NCI-H1092 (cell line): Measurements from ENCODE around the gene PARP14.
"Not testable (repeated sequence)": the region's sequence is repeated elsewhere in the genome, so short reads cannot be mapped to it uniquely, and the experiment has no call there.

Experiments used
- DNase-seq: peaks from one replicate; lab custom pipeline; 2025; lab: John Stamatoyannopoulos, UW

The PARP14 gene

DNA sequence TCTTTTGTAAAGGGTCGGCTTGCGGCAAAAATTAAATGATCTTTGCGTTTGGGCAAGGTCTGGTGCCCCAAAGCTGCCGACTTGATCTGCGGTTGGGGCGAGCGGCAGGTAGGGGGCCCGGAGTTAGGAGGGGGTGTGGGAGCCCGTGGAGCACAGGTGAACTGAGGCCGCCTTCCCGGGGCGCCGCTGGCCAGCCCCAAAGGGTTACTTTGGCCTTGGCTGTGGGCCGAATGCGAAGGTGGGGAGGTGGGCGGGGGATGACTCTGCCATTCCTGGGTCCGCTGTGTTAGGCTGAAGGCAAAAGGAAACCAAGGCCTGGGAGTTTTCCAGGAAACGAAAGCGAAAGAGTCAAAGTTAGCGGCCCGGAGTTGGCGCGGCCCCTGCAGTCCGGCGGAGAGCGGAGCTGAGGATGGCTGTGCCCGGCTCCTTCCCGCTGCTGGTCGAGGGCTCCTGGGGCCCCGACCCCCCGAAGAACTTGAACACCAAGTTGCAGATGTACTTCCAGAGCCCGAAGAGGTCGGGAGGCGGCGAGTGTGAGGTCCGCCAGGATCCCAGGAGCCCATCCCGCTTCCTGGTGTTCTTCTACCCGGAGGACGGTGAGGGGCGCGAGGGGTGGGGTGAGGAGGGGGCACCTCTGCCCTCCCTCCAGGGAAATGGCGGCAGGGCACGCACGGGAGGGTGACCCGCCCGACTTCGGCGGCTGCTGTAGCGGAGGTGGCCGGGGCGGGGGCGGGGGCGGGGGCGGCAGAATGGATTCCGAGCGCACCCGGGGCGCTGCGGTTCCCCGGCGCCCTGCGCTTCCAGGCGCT lies at the start of gene PARP14:
Gene PARP14 (plus strand): TSS at position 365 of the 809 bp plus-strand sequence. CDS start 45 bp downstream, at position 410.
- no peak for DNase-seq

DNA sequence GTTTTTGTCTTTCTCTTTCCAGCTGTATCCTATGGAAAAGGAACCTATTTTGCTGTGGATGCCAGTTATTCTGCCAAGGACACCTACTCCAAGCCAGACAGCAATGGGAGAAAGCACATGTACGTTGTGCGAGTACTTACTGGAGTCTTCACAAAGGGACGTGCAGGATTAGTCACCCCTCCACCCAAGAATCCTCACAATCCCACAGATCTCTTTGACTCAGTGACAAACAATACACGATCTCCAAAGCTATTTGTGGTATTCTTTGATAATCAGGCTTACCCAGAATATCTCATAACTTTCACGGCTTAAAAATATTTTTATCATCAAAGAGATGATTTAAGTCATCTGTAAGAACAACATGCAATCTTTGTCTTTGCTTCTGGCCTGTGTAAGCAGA lies 44.9 kb upstream of the PARP14 start:
- DNase-seq: no peak

DNA sequence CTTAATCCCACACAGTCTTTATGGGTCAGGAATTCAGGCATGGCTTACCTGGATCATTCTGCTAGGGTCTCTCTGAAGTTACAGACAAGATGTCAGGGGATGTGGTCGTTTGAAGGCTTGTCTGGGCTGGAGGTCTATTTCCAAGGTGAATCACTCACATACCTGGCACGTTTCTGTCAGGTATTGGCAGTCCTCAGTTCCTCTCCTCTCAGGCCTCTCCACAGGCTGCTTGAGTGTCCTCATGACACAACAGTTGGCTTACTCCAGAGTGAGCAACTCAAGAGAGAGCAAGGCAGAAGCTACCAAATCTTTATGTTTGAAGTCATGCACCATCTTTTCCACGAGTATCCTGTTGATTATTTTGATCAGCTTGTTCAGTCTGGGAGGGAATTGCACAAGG lies 43.9 kb upstream of the PARP14 start:
- DNase-seq: no peak

GRCh38 chr3:122640437-122640999 lies 40.1 kb upstream of the PARP14 start:
- DNase-seq: no peak

GRCh38 chr3:122642935-122643334 lies 37.7 kb upstream of the PARP14 start:
- no peak for DNase-seq

- DNase-seq: no peak
Observed at GRCh38 chr3:122646146-122646988, 34.3 kb upstream of the PARP14 start.

- DNase-seq: not testable (repeated sequence)
Observed at GRCh38 chr3:122651233-122651907, 29.3 kb upstream of the PARP14 start.

GRCh38 chr3:122651962-122652361 lies 28.7 kb upstream of the PARP14 start:
- DNase-seq: not testable (repeated sequence)

DNA sequence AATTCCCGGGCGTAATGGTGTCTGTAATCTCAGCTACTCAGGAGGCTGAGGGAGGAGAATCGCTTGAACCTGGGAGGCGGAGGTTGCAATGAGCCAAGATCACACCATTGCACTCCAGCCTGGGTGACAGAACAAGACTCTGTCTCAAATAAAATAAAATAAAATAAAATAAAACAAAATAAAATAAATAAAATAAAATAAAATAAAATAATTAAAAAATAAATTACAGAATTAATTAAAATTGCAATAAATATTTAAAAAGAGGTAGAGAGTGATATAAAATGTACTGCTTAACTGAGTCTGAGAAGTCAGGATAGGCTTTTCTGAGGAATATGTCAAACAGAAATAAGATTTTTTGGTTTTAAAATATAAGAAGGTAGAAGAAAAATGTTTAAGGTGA lies 22.3 kb upstream of the PARP14 start:
- DNase-seq: not testable (repeated sequence)

DNA sequence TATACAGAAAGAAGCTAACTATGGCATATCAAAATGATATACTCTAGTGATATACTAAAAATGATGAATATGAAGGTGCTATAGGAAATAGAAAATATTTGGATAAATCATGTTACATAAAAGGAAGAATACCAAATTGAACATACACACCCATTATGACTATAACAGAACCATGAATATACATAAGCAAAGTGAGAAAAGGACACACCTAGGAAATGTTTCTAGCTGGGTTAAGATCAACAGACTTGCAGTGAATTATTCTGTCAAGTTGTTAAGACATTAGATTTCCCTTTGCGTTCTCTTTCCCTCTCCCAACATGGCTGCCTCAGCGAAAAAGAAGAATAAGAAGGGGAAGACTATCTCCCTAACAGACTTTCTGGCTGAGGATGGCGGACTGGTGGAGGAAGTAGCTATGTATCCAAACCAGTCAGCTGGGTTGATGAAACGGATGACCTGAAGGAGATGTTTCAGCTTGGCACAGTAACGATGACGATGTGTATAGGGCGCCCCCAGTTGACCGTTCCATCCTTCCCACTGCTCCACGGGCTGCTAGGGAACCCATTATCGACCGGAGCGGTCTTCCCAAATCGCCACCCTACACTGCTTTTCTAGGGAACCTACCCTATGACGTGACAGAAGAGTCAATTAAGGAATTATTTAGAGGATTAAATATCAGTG lies 20.2 kb upstream of the PARP14 start:
- DNase-seq: no peak

DNA sequence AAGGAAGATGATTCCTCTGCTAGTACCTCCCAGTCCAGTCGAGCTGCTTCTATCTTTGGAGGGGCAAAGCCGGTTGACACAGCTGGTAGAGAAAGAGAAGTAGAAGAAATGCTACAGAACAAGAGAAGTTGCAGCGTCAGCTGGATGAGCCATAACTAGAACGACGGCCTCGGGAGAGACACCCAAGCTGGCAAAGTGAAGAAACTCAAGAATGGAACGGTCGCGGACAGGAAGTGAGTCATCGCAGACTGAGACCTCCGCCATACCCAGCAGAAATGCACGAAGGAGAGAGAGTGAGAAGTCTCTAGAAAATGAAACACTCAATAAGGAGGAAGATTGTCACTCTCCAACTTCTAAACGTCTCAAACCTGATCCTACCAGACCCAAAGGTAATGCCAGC lies 19.0 kb upstream of the PARP14 start:
- DNase-seq: no peak

DNA sequence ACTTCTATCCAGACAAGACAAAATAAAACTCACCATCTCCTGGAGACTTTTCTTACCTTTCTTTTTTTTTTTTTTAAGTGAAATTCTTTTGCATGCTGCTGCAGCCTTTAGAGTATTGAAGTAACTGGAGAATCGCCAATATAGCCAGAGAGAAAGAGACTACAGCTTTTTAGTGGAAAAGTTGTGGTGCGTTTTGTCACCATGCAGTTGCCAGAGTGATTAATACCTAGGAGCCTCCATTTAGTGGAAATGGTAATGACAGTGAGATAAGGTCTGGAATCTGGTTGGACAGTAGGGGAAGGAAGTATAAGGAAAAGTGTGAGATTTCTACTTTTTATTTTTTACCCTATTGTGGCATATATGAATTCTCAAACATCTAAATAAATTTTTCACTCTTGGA lies 18.1 kb upstream of the PARP14 start:
- no peak for DNase-seq

GRCh38 chr3:122665226-122665786 lies 15.3 kb upstream of the PARP14 start:
- no peak for DNase-seq

DNA sequence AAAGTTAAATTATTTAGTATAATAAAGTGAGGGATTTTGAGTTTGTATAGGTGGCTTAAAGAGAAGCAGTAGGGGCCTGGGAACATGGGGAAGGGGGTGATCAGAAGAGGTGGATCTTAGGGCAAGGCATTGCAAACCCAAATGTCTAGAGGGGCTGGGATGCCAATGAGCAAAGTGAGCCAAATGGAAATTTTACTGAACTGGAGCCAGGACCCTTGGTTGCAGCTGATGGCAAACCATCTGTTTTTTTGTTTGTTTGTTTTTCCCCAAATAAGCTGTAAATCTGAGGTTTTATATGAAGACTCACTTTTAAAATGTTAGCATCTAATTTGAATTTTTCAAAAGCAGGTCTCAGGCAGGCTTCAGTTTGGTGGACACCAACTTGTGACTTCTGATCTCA lies 14.8 kb upstream of the PARP14 start:
- no peak for DNase-seq

DNA sequence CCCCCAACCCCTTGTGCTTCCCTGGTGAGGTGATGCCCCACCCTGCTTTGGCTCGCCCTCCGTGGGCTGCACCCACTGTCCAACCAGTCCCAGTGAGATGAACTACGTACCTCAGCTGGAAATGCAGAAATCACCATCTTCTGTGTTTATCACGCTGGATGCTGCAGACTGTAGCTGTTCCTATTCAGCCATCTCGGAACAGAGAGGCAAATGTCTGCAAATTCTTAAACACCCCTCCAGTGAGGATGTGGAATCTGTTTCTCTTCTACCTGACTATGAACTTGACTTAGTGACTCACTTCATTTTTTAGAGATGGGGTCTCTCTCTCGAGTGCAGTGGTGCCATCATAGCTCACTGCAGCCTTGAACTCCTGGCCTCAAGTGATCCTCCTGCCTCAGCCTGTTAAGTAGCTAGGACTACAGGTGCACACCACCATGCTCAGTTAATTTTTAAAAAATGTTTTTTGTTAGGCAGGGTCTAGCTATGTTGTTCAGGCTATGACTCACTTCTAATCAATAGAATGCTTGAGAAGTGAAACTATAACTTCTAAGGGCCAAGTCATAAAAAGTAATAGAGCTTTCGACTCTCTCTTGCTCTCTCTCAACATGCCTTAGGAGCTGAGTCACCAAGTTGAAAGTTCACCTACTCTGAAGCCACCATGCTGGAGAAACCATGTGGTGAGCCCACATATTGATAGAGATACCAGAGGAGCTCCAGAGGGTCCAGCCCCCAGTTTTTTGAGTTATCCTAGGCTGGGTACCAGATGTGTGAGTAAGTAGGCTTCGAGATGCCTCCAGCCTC lies 11.5 kb upstream of the PARP14 start:
- no peak for DNase-seq

DNA sequence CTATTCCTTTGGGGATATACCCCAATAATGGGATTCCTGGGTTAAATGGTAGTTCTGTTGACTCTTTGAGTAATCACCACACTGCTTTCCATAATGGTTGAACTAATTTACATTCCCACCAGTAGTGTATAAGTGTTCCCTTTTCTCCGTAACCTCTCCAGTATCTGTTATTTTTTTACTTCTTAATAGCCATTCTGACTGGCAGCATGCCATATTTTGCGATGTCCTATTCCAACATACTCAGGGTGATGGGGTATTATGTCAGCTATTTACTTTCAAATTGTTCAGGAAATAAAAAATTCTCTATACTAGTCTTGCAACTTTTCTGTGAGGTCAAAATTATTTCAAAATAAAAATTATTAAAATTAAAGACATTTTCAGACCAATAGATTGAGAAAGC lies 9.1 kb upstream of the PARP14 start:
- no peak for DNase-seq

DNA sequence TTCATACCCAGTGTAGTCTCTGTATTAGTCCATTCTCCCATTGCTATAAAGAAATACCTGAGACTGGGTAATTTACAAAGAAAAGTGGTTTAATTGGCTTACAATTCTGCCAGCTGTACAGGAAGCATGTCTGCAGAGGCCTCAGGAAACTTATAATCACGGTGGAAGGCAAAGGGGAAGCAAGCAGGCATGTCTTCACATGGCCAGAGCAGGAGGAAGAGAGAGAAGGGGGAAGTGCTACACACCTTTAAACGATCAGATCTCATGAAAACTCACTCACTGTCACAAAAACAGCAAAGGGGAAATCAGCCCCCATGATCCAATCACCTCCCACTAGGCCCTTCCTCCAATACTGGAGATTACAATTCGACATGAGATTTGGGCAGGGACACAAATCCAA lies 6.3 kb upstream of the PARP14 start:
- no peak for DNase-seq

DNA sequence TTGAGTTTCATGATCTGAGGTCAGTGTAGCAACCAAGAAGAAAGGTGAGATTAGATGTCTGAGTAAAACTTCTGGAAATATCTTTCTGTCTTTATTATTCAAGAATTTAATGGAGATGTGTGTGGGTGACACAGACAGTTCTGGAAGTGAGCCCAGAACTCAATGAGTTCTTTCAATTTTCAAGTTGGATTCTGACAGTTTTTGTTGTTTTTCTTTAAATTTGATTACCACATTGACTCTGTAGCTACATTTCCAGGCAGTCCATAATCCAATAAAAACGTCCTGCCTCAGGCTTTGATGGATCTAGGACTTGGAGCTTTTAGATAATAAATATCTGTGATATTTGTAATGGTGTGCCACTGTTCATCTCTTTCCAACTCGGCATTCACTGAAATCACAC lies 3.9 kb upstream of the PARP14 start:
- DNase-seq: no peak

- DNase-seq: no peak
Observed at GRCh38 chr3:122677216-122677615, 3.4 kb upstream of the PARP14 start.

GRCh38 chr3:122678506-122678905 lies 2.1 kb upstream of the PARP14 start:
- DNase-seq: no peak
